Measurements from ENCODE around the gene TMEM45A.

TMEM45A gene

DNA sequence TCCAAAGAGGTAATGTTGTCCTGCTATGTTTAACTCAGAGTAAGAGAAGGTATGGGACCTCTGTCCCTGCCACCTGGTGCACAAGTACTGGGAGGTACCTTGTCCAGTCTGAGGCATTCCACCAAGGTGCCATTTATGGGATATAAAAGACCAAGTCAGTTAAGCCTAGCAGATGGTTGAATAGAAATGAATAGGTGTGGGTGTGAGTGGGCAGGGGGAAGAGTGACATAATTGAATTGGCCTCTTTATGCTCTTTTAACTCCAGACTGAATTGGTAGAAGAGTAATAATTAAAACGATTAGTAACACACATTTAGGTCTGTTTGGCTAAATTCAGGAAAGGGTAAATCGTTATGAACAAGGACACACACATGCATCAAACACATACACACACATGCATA is 117.5 kb downstream of the TMEM45A start:
- no peak for DNase-seq (ENCODE audit: extremely low spot score)
- ChIA-PET POLR2A (no interaction called here), CTCF (no interaction called here)
- TF ChIP-seq ARNT (IDR thresholded peaks at IDR 0.05), result no peak
- TF ChIP-seq CTBP1 (IDR thresholded peaks at IDR 0.05; ENCODE audit: borderline replicate concordance), result no peak
- no peak for TF ChIP-seq L3MBTL2 (conservative IDR thresholded peaks at IDR 0.05)
- no peak for TF ChIP-seq SUZ12 (IDR thresholded peaks at IDR 0.05)

GRCh38 chr3:100611221-100611620 is 118.8 kb downstream of the TMEM45A start:
- DNase-seq (ENCODE audit: extremely low spot score), result no peak
- no peak for TF ChIP-seq SP1 (IDR thresholded peaks at IDR 0.05)
- no peak for TF ChIP-seq FOXM1 (IDR thresholded peaks at IDR 0.05; ENCODE audit: borderline replicate concordance)
- no peak for TF ChIP-seq CTBP1 (IDR thresholded peaks at IDR 0.05; ENCODE audit: borderline replicate concordance)
- no peak for TF ChIP-seq SUZ12 (IDR thresholded peaks at IDR 0.05)
- TF ChIP-seq, protein P1, sequence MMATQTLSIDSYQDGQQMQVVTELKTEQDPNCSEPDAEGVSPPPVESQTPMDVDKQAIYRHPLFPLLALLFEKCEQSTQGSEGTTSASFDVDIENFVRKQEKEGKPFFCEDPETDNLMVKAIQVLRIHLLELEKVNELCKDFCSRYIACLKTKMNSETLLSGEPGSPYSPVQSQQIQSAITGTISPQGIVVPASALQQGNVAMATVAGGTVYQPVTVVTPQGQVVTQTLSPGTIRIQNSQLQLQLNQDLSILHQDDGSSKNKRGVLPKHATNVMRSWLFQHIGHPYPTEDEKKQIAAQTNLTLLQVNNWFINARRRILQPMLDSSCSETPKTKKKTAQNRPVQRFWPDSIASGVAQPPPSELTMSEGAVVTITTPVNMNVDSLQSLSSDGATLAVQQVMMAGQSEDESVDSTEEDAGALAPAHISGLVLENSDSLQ (IDR thresholded peaks at IDR 0.05), result no peak
- no peak for TF ChIP-seq TARDBP (IDR thresholded peaks at IDR 0.05)
- no peak for TF ChIP-seq FOXK2 (IDR thresholded peaks at IDR 0.05)
- no peak for TF ChIP-seq ARNT (IDR thresholded peaks at IDR 0.05)
- no peak for TF ChIP-seq BHLHE40 (IDR thresholded peaks at IDR 0.05; ENCODE audit: borderline replicate concordance)
- ChIA-PET POLR2A (no interaction called here), CTCF (no interaction called here)

GRCh38 chr3:100613721-100614390 is 121.4 kb downstream of the TMEM45A start:
- CTCF ChIA-PET, result no interaction called here
- POLR2A ChIA-PET, result no interaction called here
- TF ChIP-seq, protein P1 (IDR thresholded peaks at IDR 0.05), result no peak
- no peak for TF ChIP-seq HDGF (IDR thresholded peaks at IDR 0.05; ENCODE audit: borderline replicate concordance)
- no peak for TF ChIP-seq TARDBP (IDR thresholded peaks at IDR 0.05)
- TF ChIP-seq FOXK2 (IDR thresholded peaks at IDR 0.05), result no peak
- no peak for TF ChIP-seq BHLHE40 (IDR thresholded peaks at IDR 0.05; ENCODE audit: borderline replicate concordance)
- no peak for TF ChIP-seq ELF4 (IDR thresholded peaks at IDR 0.05)
- TF ChIP-seq ARNT (IDR thresholded peaks at IDR 0.05), result no peak
- TF ChIP-seq L3MBTL2 (conservative IDR thresholded peaks at IDR 0.05), result no peak
- no peak for TF ChIP-seq ZNF384 (IDR thresholded peaks at IDR 0.05)
- no peak for DNase-seq (ENCODE audit: extremely low spot score)

- no peak for TF ChIP-seq SP1 (IDR thresholded peaks at IDR 0.05)
- no peak for TF ChIP-seq NFRKB (IDR thresholded peaks at IDR 0.05)
- no peak for TF ChIP-seq ARNT (IDR thresholded peaks at IDR 0.05)
- TF ChIP-seq BHLHE40 (IDR thresholded peaks at IDR 0.05; ENCODE audit: borderline replicate concordance), result no peak
- no peak for TF ChIP-seq TARDBP (IDR thresholded peaks at IDR 0.05)
- TF ChIP-seq L3MBTL2 (conservative IDR thresholded peaks at IDR 0.05), result no peak
- no peak for TF ChIP-seq CTBP1 (IDR thresholded peaks at IDR 0.05; ENCODE audit: borderline replicate concordance)
- no peak for TF ChIP-seq ELF4 (IDR thresholded peaks at IDR 0.05)
- no peak for TF ChIP-seq SUZ12 (IDR thresholded peaks at IDR 0.05)
- DNase-seq (ENCODE audit: extremely low spot score), result no peak
- ChIA-PET CTCF (no interaction called here), POLR2A (no interaction called here)
These were observed 122.5 kb downstream of the TMEM45A start for GRCh38 chr3:100614941-100615340.

DNA sequence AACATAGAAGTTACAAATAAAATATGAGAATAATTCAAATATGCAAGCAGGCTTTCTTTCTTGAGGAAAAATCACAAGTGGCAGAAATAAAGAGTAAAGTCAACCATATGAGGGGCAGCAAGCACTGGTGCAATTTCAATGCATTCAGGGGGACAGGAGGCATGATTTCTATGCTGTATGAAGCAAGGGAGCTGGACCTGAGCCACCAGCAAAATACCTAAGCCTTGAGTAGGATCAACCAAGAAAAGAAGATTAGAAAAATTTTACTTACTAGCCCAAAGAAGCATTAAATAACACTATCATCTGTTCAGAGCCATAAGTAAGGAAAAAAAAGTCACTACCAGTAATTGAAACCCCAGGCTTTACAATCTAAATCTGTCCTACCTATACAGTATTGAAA is 123.3 kb downstream of the TMEM45A start:
- DNase-seq (ENCODE audit: extremely low spot score), result no peak
- CTCF ChIA-PET, result no interaction called here
- POLR2A ChIA-PET, result no interaction called here
- TF ChIP-seq ELF4 (IDR thresholded peaks at IDR 0.05), result no peak
- TF ChIP-seq TARDBP (IDR thresholded peaks at IDR 0.05), result no peak
- no peak for TF ChIP-seq SUZ12 (IDR thresholded peaks at IDR 0.05)
- TF ChIP-seq BHLHE40 (IDR thresholded peaks at IDR 0.05; ENCODE audit: borderline replicate concordance), result no peak
- TF ChIP-seq HDGF (IDR thresholded peaks at IDR 0.05; ENCODE audit: borderline replicate concordance), result no peak

- TF ChIP-seq BHLHE40 (IDR thresholded peaks at IDR 0.05; ENCODE audit: borderline replicate concordance) (no peak), ARNT (IDR thresholded peaks at IDR 0.05) (no peak), NFRKB (IDR thresholded peaks at IDR 0.05) (no peak), L3MBTL2 (conservative IDR thresholded peaks at IDR 0.05) (no peak), CTBP1 (IDR thresholded peaks at IDR 0.05; ENCODE audit: borderline replicate concordance) (no peak), FOXM1 (IDR thresholded peaks at IDR 0.05; ENCODE audit: borderline replicate concordance) (no peak), SUZ12 (IDR thresholded peaks at IDR 0.05) (no peak), SP1 (IDR thresholded peaks at IDR 0.05) (no peak), FOXA1 (IDR thresholded peaks at IDR 0.05) (no peak), TARDBP (IDR thresholded peaks at IDR 0.05) (no peak), LEF1 (IDR thresholded peaks at IDR 0.05; ENCODE audit: borderline replicate concordance) (no peak), ZNF384 (IDR thresholded peaks at IDR 0.05) (no peak), HDGF (IDR thresholded peaks at IDR 0.05; ENCODE audit: borderline replicate concordance) (no peak), FOXK2 (IDR thresholded peaks at IDR 0.05) (no peak), ELF4 (IDR thresholded peaks at IDR 0.05) (no peak)
- TF ChIP-seq, protein P1 (IDR thresholded peaks at IDR 0.05), result no peak
- ChIA-PET POLR2A (no interaction called here), CTCF (interaction anchor here (1.2 kb wide), 1 partner anchor 159 kb away, joined by 3 read pairs; no protein-coding TSS in a partner anchor)
- no peak for DNase-seq (ENCODE audit: extremely low spot score)
These were observed 128.8 kb downstream of the TMEM45A start for GRCh38 chr3:100621251-100621650.
